Mesendoderm (in vitro differentiated cells): ENCODE measurements around the gene INSR.

Experiments
- DNase-seq: peaks from one replicate; pipeline ENCODE4 v3.0.0; 2013
- H2AK5ac ChIP-seq: 2 replicates; pipeline ENCODE4 v1.6.1; 2013; ENCODE audit warnings: low read length, inconsistent platforms
- H2BK120ac ChIP-seq: 2 replicates; pipeline ENCODE4 v1.6.1; 2013; ENCODE audit warnings: low read depth, mild to moderate bottlenecking, low read length, moderate library complexity, mixed read lengths
- H2BK15ac ChIP-seq: replicated peaks from 2 replicates; pipeline ENCODE4 v1.6.1; 2013; ENCODE audit warnings: low read depth, mild to moderate bottlenecking, moderate library complexity
- H2BK5ac ChIP-seq: 2 replicates; pipeline ENCODE4 v1.6.1; 2013; ENCODE audit warnings: low read length, inconsistent platforms
- H3K18ac ChIP-seq: 2 replicates; pipeline ENCODE4 v1.6.1; 2013; ENCODE audit warnings: mild to moderate bottlenecking, low read length, mixed read lengths
- H3K23ac ChIP-seq: one replicate; pipeline ENCODE4 v1.6.1; 2013; ENCODE audit warnings: low read length
- H3K27ac ChIP-seq: 2 replicates; pipeline ENCODE4 v1.5.1; 2013; ENCODE audit warnings: low read depth, mild to moderate bottlenecking, inconsistent platforms, low read length, moderate library complexity
- H3K27me3 ChIP-seq: 2 replicates; pipeline ENCODE4 v1.6.1; 2013; ENCODE audit warnings: low read length, control low read depth, mild to moderate bottlenecking, inconsistent platforms; ENCODE audit not compliant: insufficient read depth, poor library complexity
- H3K36me3 ChIP-seq: 2 replicates; pipeline ENCODE4 v1.6.1; 2013; ENCODE audit warnings: low read length, inconsistent platforms; ENCODE audit not compliant: control insufficient read depth, insufficient read depth
- H3K4ac ChIP-seq: one replicate; pipeline ENCODE4 v1.6.1; 2013; ENCODE audit warnings: low read depth, mild to moderate bottlenecking, low read length, moderate library complexity
- H3K4me1 ChIP-seq: 2 replicates; pipeline ENCODE4 v1.6.1; 2013; ENCODE audit warnings: low read depth, low read length, inconsistent platforms; ENCODE audit not compliant: control insufficient read depth
- H3K4me2 ChIP-seq: 2 replicates; pipeline ENCODE4 v1.6.1; 2013; ENCODE audit warnings: low read length
- H3K4me3 ChIP-seq: 2 replicates; pipeline ENCODE4 v1.5.1; 2013; ENCODE audit warnings: mild to moderate bottlenecking, low read length
- H3K56ac ChIP-seq: one replicate; pipeline ENCODE4 v1.6.1; 2013; ENCODE audit warnings: low read length
- H3K79me1 ChIP-seq: 2 replicates; pipeline ENCODE4 v1.6.1; 2013; ENCODE audit warnings: low read length, inconsistent platforms
- H3K79me2 ChIP-seq: 2 replicates; pipeline ENCODE4 v1.6.1; 2013; ENCODE audit warnings: mild to moderate bottlenecking, low read length; ENCODE audit not compliant: control insufficient read depth, insufficient read depth
- H3K9ac ChIP-seq: 2 replicates; pipeline ENCODE4 v1.6.1; 2013; ENCODE audit warnings: low read length, inconsistent platforms
- H4K5ac ChIP-seq: one replicate; pipeline ENCODE4 v1.6.1; 2013; ENCODE audit warnings: low read length
- H4K8ac ChIP-seq: one replicate; pipeline ENCODE4 v1.6.1; 2013; ENCODE audit warnings: low read depth, mild to moderate bottlenecking, control low read depth, low read length, moderate library complexity
- whole genome bisulfite sequencing: extraction: QIAGEN DNeasy Blood & Tissue Kit; methylation state at CpG from one replicate; pipeline ENCODE4 v1.1.7; 2013; ENCODE audit warnings: low lambda C conversion rate, missing lambda C conversion rate; ENCODE audit not compliant: insufficient coverage; ENCODE audit errors: extremely low coverage; 5-methylcytosine and 5-hydroxymethylcytosine counted together

Gene INSR

DNA sequence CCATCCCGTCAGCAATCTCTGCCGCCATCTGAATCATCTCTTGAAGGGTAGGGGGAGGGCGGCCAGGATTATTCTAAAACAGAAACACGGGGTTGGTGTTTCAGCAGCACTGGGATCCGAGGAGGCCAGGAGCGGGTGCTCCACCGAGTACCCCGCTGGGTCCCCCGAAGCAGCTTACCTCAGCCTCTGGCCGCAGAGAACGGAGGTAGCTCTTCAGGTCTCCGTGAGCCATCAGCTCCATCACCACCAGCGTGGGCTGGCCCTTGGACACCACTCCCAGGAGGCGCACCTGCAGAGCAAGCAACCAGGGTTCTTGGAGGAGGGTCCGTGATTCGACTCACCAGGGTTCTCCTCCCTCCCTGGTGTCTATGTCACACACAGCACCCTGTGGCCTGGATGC lies 171.5 kb downstream of the INSR start:
- Histone ChIP-seq H2AK5ac (no peak overlapping the region), H3K27ac (no peak overlapping the region), H3K56ac (no peak overlapping the region), H4K5ac (no peak overlapping the region), H3K79me1 (no peaks in the 10 kb centered on the region), H3K36me3 (peaks cover 2% of the 10 kb centered on the region), H3K18ac (no peak overlapping the region), H4K8ac (no peak overlapping the region), H2BK15ac (no peak overlapping the region), H3K9ac (no peak overlapping the region), H3K4me2 (no peak overlapping the region), H2BK5ac (no peak overlapping the region), H3K79me2 (no peaks in the 10 kb centered on the region), H3K4me1 (no peaks in the 10 kb centered on the region), H2BK120ac (no peak overlapping the region), H3K4me3 (no peak overlapping the region), H3K27me3 (no peaks in the 10 kb centered on the region), H3K4ac (no peak overlapping the region), H3K23ac (no peak overlapping the region)
- no CpG with 5 or more reads among the region's 16 CpGs for WGBS
- no peak for DNase-seq

DNA sequence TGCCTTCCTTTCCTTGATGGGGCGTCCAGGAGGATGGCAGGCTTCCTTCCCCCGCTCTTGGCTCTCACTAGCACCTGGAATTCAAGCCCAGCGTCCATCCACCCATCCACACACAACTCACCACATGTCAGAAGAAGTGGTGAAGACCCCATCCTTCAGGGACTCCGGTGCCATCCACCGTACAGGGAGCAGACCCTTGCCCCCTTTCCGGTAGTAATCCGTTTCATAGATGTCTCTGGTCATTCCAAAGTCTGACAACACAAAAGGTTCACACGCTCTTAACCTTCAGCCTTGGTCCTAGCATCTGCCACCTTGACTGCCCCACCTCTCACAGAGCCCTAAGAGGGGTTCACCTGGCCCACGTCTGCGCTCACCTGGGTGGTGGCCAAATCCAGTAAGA lies 173.7 kb downstream of the INSR start:
- no CpG with 5 or more reads among the region's 10 CpGs for WGBS
- H3K36me3 ChIP-seq, result peaks cover 2% of the 10 kb centered on the region
- no peak overlapping the region for H3K23ac ChIP-seq

DNA sequence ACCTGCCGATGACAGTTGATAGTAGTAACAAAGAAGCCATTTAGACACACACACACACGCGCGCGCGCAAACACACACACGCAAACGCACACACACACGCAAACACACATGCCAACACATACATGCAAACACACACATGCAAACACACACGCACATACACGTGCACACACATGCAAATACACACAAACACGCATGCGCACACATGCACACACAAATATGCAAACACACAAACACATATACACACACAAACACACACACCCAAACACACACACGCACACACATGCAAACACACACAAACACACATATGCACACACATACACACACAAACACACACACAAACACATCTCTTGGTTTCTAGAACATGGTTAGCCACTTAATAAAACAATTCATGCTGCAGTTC lies 174.6 kb downstream of the INSR start:
- no peak overlapping the region for H4K8ac ChIP-seq
- no peak overlapping the region for H2AK5ac ChIP-seq
- H2BK15ac ChIP-seq, result no peak overlapping the region
- no peak overlapping the region for H2BK5ac ChIP-seq
- no peak overlapping the region for H4K5ac ChIP-seq
- H3K36me3 ChIP-seq, result peaks cover 2% of the 10 kb centered on the region
- no peaks in the 10 kb centered on the region for H3K4me1 ChIP-seq
- no peaks in the 10 kb centered on the region for H3K27me3 ChIP-seq
- H2BK120ac ChIP-seq, result no peak overlapping the region
- no peak overlapping the region for H3K9ac ChIP-seq
- H3K18ac ChIP-seq, result no peak overlapping the region
- DNase-seq, result no peak
- H3K23ac ChIP-seq, result no peak overlapping the region
- WGBS, result no CpG with 5 or more reads among the region's 14 CpGs
- H3K4me3 ChIP-seq, result no peak overlapping the region
- no peak overlapping the region for H3K56ac ChIP-seq
- no peaks in the 10 kb centered on the region for H3K79me2 ChIP-seq
- H3K27ac ChIP-seq, result no peak overlapping the region
- H3K4me2 ChIP-seq, result no peak overlapping the region
- no peaks in the 10 kb centered on the region for H3K79me1 ChIP-seq
- no peak overlapping the region for H3K4ac ChIP-seq

More for the DNA sequence above, 173.7 kb downstream of the INSR start:
- Histone ChIP-seq H2AK5ac (no peak overlapping the region), H3K4me1 (no peaks in the 10 kb centered on the region), H3K56ac (no peak overlapping the region), H3K9ac (no peak overlapping the region), H2BK5ac (no peak overlapping the region), H3K4ac (no peak overlapping the region), H3K4me2 (no peak overlapping the region), H3K18ac (no peak overlapping the region), H3K27me3 (no peaks in the 10 kb centered on the region), H4K5ac (no peak overlapping the region), H3K79me1 (no peaks in the 10 kb centered on the region), H3K79me2 (no peaks in the 10 kb centered on the region), H4K8ac (no peak overlapping the region), H2BK15ac (no peak overlapping the region), H2BK120ac (no peak overlapping the region), H3K4me3 (no peak overlapping the region), H3K27ac (no peak overlapping the region)
- DNase-seq, result no peak

DNA sequence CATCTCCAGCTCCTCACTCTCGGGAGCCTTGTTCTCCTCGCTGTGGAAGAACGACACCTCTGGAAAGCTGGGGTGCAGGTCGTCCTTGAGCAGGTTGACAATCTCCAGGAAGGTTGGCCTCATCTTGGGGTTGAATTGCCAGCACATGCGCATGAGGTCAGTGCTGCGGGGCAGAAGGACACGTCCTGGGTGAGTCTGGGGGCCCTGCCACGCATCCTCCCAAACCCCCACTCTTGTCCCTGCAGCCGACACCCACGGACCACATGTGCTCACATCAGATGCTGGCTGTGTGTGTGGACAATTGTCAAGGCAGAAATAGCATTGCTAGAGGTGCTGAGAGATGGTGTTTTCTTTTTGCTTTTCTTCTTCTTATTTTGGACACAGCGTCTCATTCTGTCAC lies 177.0 kb downstream of the INSR start:
- Histone ChIP-seq H3K4ac (no peak overlapping the region), H3K56ac (no peak overlapping the region), H3K4me2 (no peak overlapping the region), H4K8ac (no peak overlapping the region), H4K5ac (no peak overlapping the region), H2BK15ac (no peak overlapping the region), H3K27ac (no peak overlapping the region), H3K18ac (no peak overlapping the region), H3K9ac (no peak overlapping the region), H3K4me1 (no peaks in the 10 kb centered on the region), H3K23ac (no peak overlapping the region), H2BK120ac (no peak overlapping the region), H2BK5ac (no peak overlapping the region), H3K27me3 (no peaks in the 10 kb centered on the region), H3K79me2 (no peaks in the 10 kb centered on the region), H3K36me3 (peaks cover 2% of the 10 kb centered on the region), H3K4me3 (no peak overlapping the region), H2AK5ac (no peak overlapping the region), H3K79me1 (no peaks in the 10 kb centered on the region)
- DNase-seq, result no peak
- no CpG with 5 or more reads among the region's 11 CpGs for WGBS

DNA sequence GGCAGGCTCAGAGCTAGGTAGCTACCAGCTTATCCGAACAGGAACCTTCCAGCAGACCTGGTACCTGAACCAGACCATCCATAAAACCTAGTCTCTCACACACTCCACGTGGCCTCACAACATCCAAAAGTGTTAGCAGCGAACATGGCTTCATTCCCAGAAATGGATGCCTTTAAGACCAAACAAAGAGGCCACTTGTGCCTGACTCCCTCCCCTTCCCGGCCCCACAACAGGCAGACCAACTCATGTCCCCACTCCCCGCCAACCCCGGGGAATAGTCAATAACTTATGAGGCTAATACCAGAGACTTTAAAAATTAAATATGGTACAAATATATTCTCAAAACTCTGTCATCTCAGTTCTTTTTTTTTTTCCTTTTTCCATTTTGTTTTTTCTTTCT lies 178.5 kb downstream of the INSR start:
- Histone ChIP-seq H3K56ac (no peak overlapping the region), H2BK120ac (no peak overlapping the region), H4K5ac (no peak overlapping the region), H2BK15ac (no peak overlapping the region), H2AK5ac (no peak overlapping the region), H4K8ac (no peak overlapping the region), H3K79me1 (no peaks in the 10 kb centered on the region), H2BK5ac (no peak overlapping the region), H3K79me2 (no peaks in the 10 kb centered on the region), H3K27ac (no peak overlapping the region), H3K27me3 (no peaks in the 10 kb centered on the region), H3K4me2 (no peak overlapping the region), H3K36me3 (peaks cover 2% of the 10 kb centered on the region), H3K4me3 (no peak overlapping the region), H3K4me1 (no peaks in the 10 kb centered on the region), H3K9ac (no peak overlapping the region), H3K18ac (no peak overlapping the region), H3K4ac (no peak overlapping the region), H3K23ac (no peak overlapping the region)
- WGBS, result no CpG with 5 or more reads among the region's 6 CpGs
- no peak for DNase-seq

DNA sequence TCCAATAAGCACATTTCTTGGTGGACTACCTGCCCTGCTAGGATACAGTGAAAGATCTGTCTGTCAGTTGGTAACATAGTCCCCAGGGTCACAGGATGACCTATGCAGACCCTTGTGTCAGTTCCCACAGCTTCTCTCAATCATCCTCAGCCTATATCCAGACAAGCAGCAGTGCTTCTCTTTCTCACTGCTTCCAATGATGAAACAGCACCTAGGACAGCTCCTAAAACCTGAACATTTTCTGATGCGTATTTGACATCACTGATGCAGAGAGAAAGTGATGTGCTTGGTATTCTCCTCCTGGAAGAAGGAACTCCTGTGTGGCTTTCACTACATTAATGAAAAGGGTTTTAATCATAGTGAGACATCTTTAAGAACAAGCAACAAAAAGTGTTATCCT lies 181.0 kb downstream of the INSR start:
- Histone ChIP-seq H3K79me2 (no peaks in the 10 kb centered on the region), H3K4ac (no peak overlapping the region), H3K36me3 (no peaks in the 10 kb centered on the region), H2AK5ac (no peak overlapping the region), H2BK15ac (no peak overlapping the region), H2BK120ac (no peak overlapping the region), H3K18ac (no peak overlapping the region), H3K4me1 (no peaks in the 10 kb centered on the region), H3K4me2 (no peak overlapping the region), H3K23ac (no peak overlapping the region), H3K9ac (no peak overlapping the region), H2BK5ac (no peak overlapping the region), H4K8ac (no peak overlapping the region), H3K27me3 (no peaks in the 10 kb centered on the region), H3K56ac (no peak overlapping the region), H3K79me1 (no peaks in the 10 kb centered on the region), H4K5ac (no peak overlapping the region), H3K27ac (no peak overlapping the region), H3K4me3 (no peak overlapping the region)
- WGBS, result no CpG with 5 or more reads among the region's 1 CpG
- DNase-seq, result no peak
